ENCODE results near the gene TGFB2. TPM values are rescaled to one million over a fixed set of nuclear protein-coding genes. Genes with fewer than 3 reads are reported as not detected.
A peak's percentile ranks its signal among the peaks of the same experiment; 100 is the strongest.

The TGFB2 gene
- total RNA-seq, 1 experiment from 2014 or later, result 37.6 TPM

GRCh38 chr1:218365226-218365999 is 20.3 kb downstream of the TGFB2 start:
- DNase-seq, result no peak
- CTCF ChIA-PET, result interaction anchor here (0.7 kb wide), 1 partner anchor 25 kb away, joined by 3 read pairs; no protein-coding TSS in a partner anchor
- Mint-ChIP-seq H3K9me3 (ENCODE audit: low read depth, unreplicated experiment) (no peaks in the 10 kb centered on the region), H3K4me3 (ENCODE audit: low read depth, unreplicated experiment) (no peak overlapping the region), H3K27ac (ENCODE audit: unreplicated experiment) (no peak overlapping the region), H3K36me3 (ENCODE audit: insufficient read depth, unreplicated experiment) (peaks cover 17% of the 10 kb centered on the region), H3K27me3 (ENCODE audit: unreplicated experiment) (no peaks in the 10 kb centered on the region), H3K4me1 (ENCODE audit: low read depth, unreplicated experiment) (peaks cover 49% of the 10 kb centered on the region)
- intact Hi-C loops (cut with micrococcal nuclease; ENCODE audit: unreplicated experiment), result no loop called here
- no TSS peak for BruUV-seq (replicated peaks)
- no peak for TF ChIP-seq CTCF (IDR thresholded peaks at IDR 0.05; ENCODE audit: unreplicated experiment)

- intact Hi-C loops (cut with micrococcal nuclease; ENCODE audit: unreplicated experiment), result no loop called here
- peaks cover 2% of the 10 kb centered on the region for H3K9me3 Mint-ChIP-seq (ENCODE audit: low read depth, unreplicated experiment)
- no TSS peak for BruUV-seq (replicated peaks)
- peaks cover 22% of the 10 kb centered on the region for H3K36me3 Mint-ChIP-seq (ENCODE audit: insufficient read depth, unreplicated experiment)
- CTCF ChIA-PET, result interaction anchor here (0.8 to 1.3 kb wide), 6 partner anchors 10 to 173 kb away, joined by 3 to 5 read pairs (median 3); no protein-coding TSS in a partner anchor
- H3K4me1 Mint-ChIP-seq (ENCODE audit: low read depth, unreplicated experiment), result peaks cover 52% of the 10 kb centered on the region
- no peak for TF ChIP-seq CTCF (IDR thresholded peaks at IDR 0.05; ENCODE audit: unreplicated experiment)
- DNase-seq, result no peak
- H3K27me3 Mint-ChIP-seq (ENCODE audit: unreplicated experiment), result no peaks in the 10 kb centered on the region
- H3K4me3 Mint-ChIP-seq (ENCODE audit: low read depth, unreplicated experiment), result no peak overlapping the region
- peak overlapping the region; percentile 18 for H3K27ac Mint-ChIP-seq (ENCODE audit: unreplicated experiment)
Observed at GRCh38 chr1:218366322-218367052, 21.4 kb downstream of the TGFB2 start.

GRCh38 chr1:218367118-218367517 is 22.0 kb downstream of the TGFB2 start:
- peak; percentile 44 for DNase-seq
- intact Hi-C loops (cut with micrococcal nuclease; ENCODE audit: unreplicated experiment), result no loop called here
- no peaks in the 10 kb centered on the region for H3K27me3 Mint-ChIP-seq (ENCODE audit: unreplicated experiment)
- TF ChIP-seq CTCF (IDR thresholded peaks at IDR 0.05; ENCODE audit: unreplicated experiment), result no peak
- peaks cover 52% of the 10 kb centered on the region for H3K4me1 Mint-ChIP-seq (ENCODE audit: low read depth, unreplicated experiment)
- BruUV-seq (replicated peaks), result no TSS peak
- H3K9me3 Mint-ChIP-seq (ENCODE audit: low read depth, unreplicated experiment), result peaks cover 2% of the 10 kb centered on the region
- no peak overlapping the region for H3K4me3 Mint-ChIP-seq (ENCODE audit: low read depth, unreplicated experiment)
- H3K36me3 Mint-ChIP-seq (ENCODE audit: insufficient read depth, unreplicated experiment), result peaks cover 22% of the 10 kb centered on the region
- CTCF ChIA-PET, result interaction anchor here (0.8 to 1.3 kb wide), 7 partner anchors 9 to 700 kb away, joined by 3 to 5 read pairs (median 3); no protein-coding TSS in a partner anchor
- H3K27ac Mint-ChIP-seq (ENCODE audit: unreplicated experiment), result peak overlapping the region; percentile 18

GRCh38 chr1:218368686-218369085 is 23.6 kb downstream of the TGFB2 start:
- H3K4me3 Mint-ChIP-seq (ENCODE audit: low read depth, unreplicated experiment), result no peak overlapping the region
- no peak overlapping the region for H3K27ac Mint-ChIP-seq (ENCODE audit: unreplicated experiment)
- intact Hi-C loops (cut with micrococcal nuclease; ENCODE audit: unreplicated experiment), result no loop called here
- TF ChIP-seq CTCF (IDR thresholded peaks at IDR 0.05; ENCODE audit: unreplicated experiment), result no peak
- H3K36me3 Mint-ChIP-seq (ENCODE audit: insufficient read depth, unreplicated experiment), result peaks cover 22% of the 10 kb centered on the region
- no TSS peak for BruUV-seq (replicated peaks)
- no peak for DNase-seq
- peaks cover 2% of the 10 kb centered on the region for H3K9me3 Mint-ChIP-seq (ENCODE audit: low read depth, unreplicated experiment)
- H3K4me1 Mint-ChIP-seq (ENCODE audit: low read depth, unreplicated experiment), result peaks cover 61% of the 10 kb centered on the region
- H3K27me3 Mint-ChIP-seq (ENCODE audit: unreplicated experiment), result no peaks in the 10 kb centered on the region
- CTCF ChIA-PET, result interaction anchor here (1.2 to 2.1 kb wide), 3 partner anchors 11 to 23 kb away, joined by 3 to 4 read pairs (median 4); partner anchors contain the start of gene TGFB2
